ENCODE results near the gene KIR2DL4.
"Not testable (repeated sequence)": the region's sequence is repeated elsewhere in the genome, so short reads cannot be mapped to it uniquely, and the experiment has no call there.

Gene KIR2DL4

GRCh38 chr19:54803410-54803809, at the start of gene KIR2DL4:
Gene KIR2DL4 (plus strand): TSS chr19:54803610. CDS start chr19:54803652, 42 bp downstream.
- Histone ChIP-seq H3K9me3 (ENCODE audit: control insufficient read depth, low read length) (no peaks in the 10 kb centered on the region), H3K4me1 (no peaks in the 10 kb centered on the region), H2AFZ (no peak within 1 kb of the TSS), H3K27me3 (ENCODE audit: control insufficient read depth, insufficient read depth, low read length) (no peaks in the 10 kb centered on the region), H3K9ac (no peak within 1 kb of the TSS), H3K4me2 (ENCODE audit: low read length) (no peak within 1 kb of the TSS), H3K4me3 (ENCODE audit: low read depth, low read length) (no peak within 1 kb of the TSS), H3K79me2 (no peaks in the 10 kb centered on the region), H3K27ac (no peak within 1 kb of the TSS), H3K36me3 (ENCODE audit: control insufficient read depth, insufficient read depth, low read length) (no peaks in the 10 kb centered on the region)
- TF ChIP-seq CTCF (IDR thresholded peaks at IDR 0.05), result no peak

GRCh38 chr19:54756204-54757110, 47.0 kb upstream of the KIR2DL4 start:
- H3K4me3 ChIP-seq (ENCODE audit: low read depth, low read length); H3K79me2 ChIP-seq; H3K27me3 ChIP-seq (ENCODE audit: control insufficient read depth, insufficient read depth, low read length); H3K4me1 ChIP-seq; H3K9ac ChIP-seq; H3K4me2 ChIP-seq (ENCODE audit: low read length); H3K36me3 ChIP-seq (ENCODE audit: control insufficient read depth, insufficient read depth, low read length); H3K27ac ChIP-seq; H3K9me3 ChIP-seq (ENCODE audit: control insufficient read depth, low read length); H2AFZ ChIP-seq: not testable (repeated sequence)

- not testable (repeated sequence) for H2AFZ ChIP-seq; H3K9ac ChIP-seq; H3K27me3 ChIP-seq (ENCODE audit: control insufficient read depth, insufficient read depth, low read length); H3K27ac ChIP-seq; H3K36me3 ChIP-seq (ENCODE audit: control insufficient read depth, insufficient read depth, low read length); H3K4me3 ChIP-seq (ENCODE audit: low read depth, low read length); H3K9me3 ChIP-seq (ENCODE audit: control insufficient read depth, low read length); H3K4me2 ChIP-seq (ENCODE audit: low read length); H3K79me2 ChIP-seq; H3K4me1 ChIP-seq
Observed at GRCh38 chr19:54758577-54758976, 44.8 kb upstream of the KIR2DL4 start.

- not testable (repeated sequence) for H2AFZ ChIP-seq; H3K4me2 ChIP-seq (ENCODE audit: low read length); H3K79me2 ChIP-seq; H3K4me1 ChIP-seq; H3K9me3 ChIP-seq (ENCODE audit: control insufficient read depth, low read length); H3K27me3 ChIP-seq (ENCODE audit: control insufficient read depth, insufficient read depth, low read length); H3K36me3 ChIP-seq (ENCODE audit: control insufficient read depth, insufficient read depth, low read length); H3K4me3 ChIP-seq (ENCODE audit: low read depth, low read length); H3K27ac ChIP-seq; H3K9ac ChIP-seq
Observed at GRCh38 chr19:54764219-54764618, 39.2 kb upstream of the KIR2DL4 start.

GRCh38 chr19:54766464-54766863, 36.9 kb upstream of the KIR2DL4 start:
- not testable (repeated sequence) for H3K27me3 ChIP-seq (ENCODE audit: control insufficient read depth, insufficient read depth, low read length); H3K4me2 ChIP-seq (ENCODE audit: low read length); H2AFZ ChIP-seq; H3K79me2 ChIP-seq; H3K4me1 ChIP-seq; H3K4me3 ChIP-seq (ENCODE audit: low read depth, low read length); H3K27ac ChIP-seq; H3K36me3 ChIP-seq (ENCODE audit: control insufficient read depth, insufficient read depth, low read length); H3K9ac ChIP-seq; H3K9me3 ChIP-seq (ENCODE audit: control insufficient read depth, low read length)

GRCh38 chr19:54769646-54770045, 33.8 kb upstream of the KIR2DL4 start, which contains the start of gene KIR2DL1:
Gene KIR2DL1 (plus strand): TSS chr19:54769793. CDS start chr19:54769851, 58 bp downstream.
- H2AFZ ChIP-seq; H3K4me3 ChIP-seq (ENCODE audit: low read depth, low read length); H3K36me3 ChIP-seq (ENCODE audit: control insufficient read depth, insufficient read depth, low read length); H3K9ac ChIP-seq; H3K79me2 ChIP-seq; H3K27ac ChIP-seq; H3K4me1 ChIP-seq; H3K4me2 ChIP-seq (ENCODE audit: low read length); H3K9me3 ChIP-seq (ENCODE audit: control insufficient read depth, low read length); H3K27me3 ChIP-seq (ENCODE audit: control insufficient read depth, insufficient read depth, low read length): not testable (repeated sequence)

- H3K79me2 ChIP-seq; H3K4me1 ChIP-seq; H3K36me3 ChIP-seq (ENCODE audit: control insufficient read depth, insufficient read depth, low read length); H3K27ac ChIP-seq; H3K9ac ChIP-seq; H3K4me3 ChIP-seq (ENCODE audit: low read depth, low read length); H3K9me3 ChIP-seq (ENCODE audit: control insufficient read depth, low read length); H2AFZ ChIP-seq; H3K27me3 ChIP-seq (ENCODE audit: control insufficient read depth, insufficient read depth, low read length); H3K4me2 ChIP-seq (ENCODE audit: low read length): not testable (repeated sequence)
Observed at GRCh38 chr19:54770511-54770910, 32.9 kb upstream of the KIR2DL4 start.

GRCh38 chr19:54771018-54771960, 32.1 kb upstream of the KIR2DL4 start:
- not testable (repeated sequence) for H3K4me2 ChIP-seq (ENCODE audit: low read length); H3K36me3 ChIP-seq (ENCODE audit: control insufficient read depth, insufficient read depth, low read length); H3K27me3 ChIP-seq (ENCODE audit: control insufficient read depth, insufficient read depth, low read length); H3K9me3 ChIP-seq (ENCODE audit: control insufficient read depth, low read length); H3K27ac ChIP-seq; H2AFZ ChIP-seq; H3K9ac ChIP-seq; H3K79me2 ChIP-seq; H3K4me3 ChIP-seq (ENCODE audit: low read depth, low read length); H3K4me1 ChIP-seq

GRCh38 chr19:54772666-54773065, 30.7 kb upstream of the KIR2DL4 start:
- not testable (repeated sequence) for H3K36me3 ChIP-seq (ENCODE audit: control insufficient read depth, insufficient read depth, low read length); H3K4me3 ChIP-seq (ENCODE audit: low read depth, low read length); H3K27ac ChIP-seq; H3K9me3 ChIP-seq (ENCODE audit: control insufficient read depth, low read length); H3K27me3 ChIP-seq (ENCODE audit: control insufficient read depth, insufficient read depth, low read length); H3K4me2 ChIP-seq (ENCODE audit: low read length); H3K79me2 ChIP-seq; H3K4me1 ChIP-seq; H3K9ac ChIP-seq; H2AFZ ChIP-seq

All from parathyroid adenoma (tissue), 2 donors.